SKM-1 (cell line): ENCODE results near the gene MYO1F.

ENCODE experiments used
- DNase-seq: peaks from one replicate; lab custom pipeline; 2025; ENCODE audit not compliant: unreplicated experiment; lab: John Stamatoyannopoulos, UW

Gene MYO1F

DNA sequence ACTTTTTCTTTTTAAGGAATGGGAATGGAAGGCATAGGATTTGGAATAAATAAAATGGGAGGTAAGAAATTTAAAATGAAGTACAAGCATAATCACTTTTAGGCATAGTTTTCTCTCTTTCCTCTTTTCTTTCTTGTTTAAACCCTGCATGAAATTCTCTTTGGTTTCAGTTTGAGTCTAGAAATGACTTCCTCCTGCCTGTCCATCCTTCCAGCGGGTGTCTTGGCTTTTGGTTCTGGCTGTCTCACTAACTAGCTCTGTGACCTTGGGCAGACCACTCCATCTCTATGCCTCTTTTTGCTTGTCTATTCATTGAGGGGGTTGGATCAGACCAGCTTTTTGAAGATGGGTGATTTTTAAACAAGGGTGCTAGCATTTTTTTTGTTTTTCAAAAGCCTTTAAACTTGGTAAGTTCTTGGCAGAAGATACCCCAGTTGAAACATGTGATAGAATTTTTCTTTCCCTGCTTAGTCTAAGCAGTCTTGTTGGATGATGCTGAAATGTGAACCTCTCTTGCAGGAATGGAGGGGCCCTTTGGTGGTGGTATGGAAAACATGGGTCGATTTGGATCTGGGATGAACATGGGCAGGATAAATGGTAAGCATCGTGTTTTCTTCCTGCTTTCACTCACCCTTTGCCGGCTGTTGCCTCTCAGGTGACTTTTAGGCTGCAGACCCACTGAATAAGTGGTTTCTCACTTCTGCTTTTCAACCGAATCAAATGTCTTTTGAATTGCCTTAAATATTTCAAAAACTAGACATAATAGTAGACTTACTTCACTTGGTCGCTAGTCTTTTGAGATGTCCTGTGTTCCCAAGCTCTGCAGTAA, 103.4 kb downstream of the MYO1F start:
- DNase-seq = no peak
